Ishikawa (cell line): ENCODE results near the gene TBC1D23.

ENCODE experiments used
- CEBPB ChIP-seq: IDR thresholded peaks from 2 replicates; pipeline ENCODE4 v1.6.1; 2012
- CREB1 ChIP-seq: IDR thresholded peaks from 2 replicates; pipeline ENCODE4 v1.6.1; 2012; ENCODE audit warnings: low read depth
- EGR1 ChIP-seq: IDR thresholded peaks from 2 replicates; pipeline ENCODE4 v1.6.1; 2012
- EP300 ChIP-seq: IDR thresholded peaks from 2 replicates; pipeline ENCODE4 v1.6.1; 2012; ENCODE audit warnings: borderline replicate concordance
- FOXM1 ChIP-seq: IDR thresholded peaks from 2 replicates; pipeline ENCODE4 v1.6.1; 2012; ENCODE audit warnings: low read depth, borderline replicate concordance
- MAX ChIP-seq: IDR thresholded peaks from 2 replicates; pipeline ENCODE4 v1.6.1; 2012
- NFIC ChIP-seq: IDR thresholded peaks from 2 replicates; pipeline ENCODE4 v1.6.1; 2012
- RAD21 ChIP-seq: IDR thresholded peaks from 2 replicates; pipeline ENCODE4 v1.6.1; 2012; ENCODE audit warnings: low read depth
- REST ChIP-seq: IDR thresholded peaks from 2 replicates; pipeline ENCODE4 v1.6.1; 2012; ENCODE audit warnings: low read depth, mild to moderate bottlenecking
- TAF1 ChIP-seq: IDR thresholded peaks from 2 replicates; pipeline ENCODE4 v1.6.1; 2012; ENCODE audit warnings: low read depth, mild to moderate bottlenecking
- TCF12 ChIP-seq: IDR thresholded peaks from 2 replicates; pipeline ENCODE4 v1.6.1; 2012; ENCODE audit warnings: low read depth
- TEAD4 ChIP-seq: IDR thresholded peaks from 2 replicates; pipeline ENCODE4 v1.6.1; 2012
- USF1 ChIP-seq: IDR thresholded peaks from 2 replicates; pipeline ENCODE4 v1.6.1; 2012
- YY1 ChIP-seq: IDR thresholded peaks from 2 replicates; pipeline ENCODE4 v1.6.1; 2012; ENCODE audit warnings: low read depth
- ZBTB7A ChIP-seq: IDR thresholded peaks from 2 replicates; pipeline ENCODE4 v1.6.1; 2012; ENCODE audit warnings: low read depth

Gene TBC1D23

GRCh38 chr3:100348727-100349126 lies 87.9 kb downstream of the TBC1D23 start:
- TF ChIP-seq EGR1 (no peak), FOXM1 (no peak), NFIC (no peak), ZBTB7A (no peak), TAF1 (no peak), TCF12 (no peak), MAX (no peak), REST (no peak), CREB1 (no peak), RAD21 (no peak)

- TF ChIP-seq EGR1 (no peak), TAF1 (no peak), EP300 (no peak), REST (no peak)
These were observed 91.8 kb downstream of the TBC1D23 start for GRCh38 chr3:100352296-100353231.

GRCh38 chr3:100354850-100355249 lies 94.1 kb downstream of the TBC1D23 start:
- no peak for TF ChIP-seq YY1

- TF ChIP-seq YY1: no peak
- no peak for TF ChIP-seq EGR1
- no peak for TF ChIP-seq NFIC
- no peak for TF ChIP-seq EP300
- no peak for TF ChIP-seq RAD21
- TF ChIP-seq REST: no peak
- TF ChIP-seq CEBPB: no peak
- no peak for TF ChIP-seq USF1
- TF ChIP-seq MAX: no peak
- no peak for TF ChIP-seq TAF1
- no peak for TF ChIP-seq TEAD4
- TF ChIP-seq FOXM1: no peak
- no peak for TF ChIP-seq TCF12
These were observed 97.6 kb downstream of the TBC1D23 start for GRCh38 chr3:100358413-100358812.

- TF ChIP-seq MAX (no peak), YY1 (no peak), NFIC (no peak), ZBTB7A (no peak), CEBPB (no peak), TAF1 (no peak), RAD21 (no peak), EP300 (no peak), TCF12 (no peak)
These were observed 98.2 kb downstream of the TBC1D23 start for GRCh38 chr3:100359035-100359434.
